Osteoblast (primary cell): ENCODE measurements around the gene KCTD16. TPM values are rescaled to one million over a fixed set of nuclear protein-coding genes. Genes with fewer than 3 reads are reported as not detected.

Experiments
- DNase-seq: peaks from one replicate; pipeline ENCODE4 v3.0.0; 2011; ENCODE audit warnings: low spot score, mixed read lengths; ENCODE audit not compliant: insufficient read length; ENCODE audit errors: missing footprints
- H2AFZ ChIP-seq: 2 replicates; pipeline ENCODE4 v1.6.0; 2011; ENCODE audit warnings: mild to moderate bottlenecking, low read length
- H3K27ac ChIP-seq: 2 replicates; pipeline ENCODE4 v1.5.1; 2011; ENCODE audit warnings: mild to moderate bottlenecking, low read depth, low read length, moderate library complexity
- H3K27me3 ChIP-seq: 2 replicates; pipeline ENCODE4 v1.6.0; 2012; ENCODE audit warnings: mild to moderate bottlenecking, control low read depth, inconsistent platforms, low read length, moderate library complexity; ENCODE audit not compliant: insufficient read depth
- H3K36me3 ChIP-seq: 2 replicates; pipeline ENCODE4 v1.5.1; 2011; ENCODE audit warnings: mild to moderate bottlenecking, low read length, control low read depth, moderate library complexity; ENCODE audit not compliant: insufficient read depth
- H3K4me1 ChIP-seq: 2 replicates; pipeline ENCODE4 v1.5.1; 2011; ENCODE audit warnings: mild to moderate bottlenecking, low read length, control low read depth, moderate library complexity; ENCODE audit not compliant: insufficient read depth
- H3K4me2 ChIP-seq: 2 replicates; pipeline ENCODE4 v1.6.0; 2011; ENCODE audit warnings: mild to moderate bottlenecking, low read length; ENCODE audit not compliant: insufficient read depth
- H3K4me3 ChIP-seq: fragments of 200-600 bp; sonication (generic); 3 replicates; pipeline ENCODE4 v1.5.1; 2012; ENCODE audit warnings: mild to moderate bottlenecking, low read length, inconsistent platforms; ENCODE audit not compliant: insufficient read depth
- H3K79me2 ChIP-seq: 2 replicates; pipeline ENCODE4 v1.6.0; 2012; ENCODE audit warnings: mild to moderate bottlenecking, low read length, control low read depth, inconsistent platforms; ENCODE audit not compliant: insufficient read depth
- H3K9me3 ChIP-seq: 2 replicates; pipeline ENCODE4 v1.5.1; 2011; ENCODE audit warnings: low read depth, low read length, control low read depth
- H4K20me1 ChIP-seq: 2 replicates; pipeline ENCODE4 v1.6.0; 2012; ENCODE audit warnings: mild to moderate bottlenecking, low read length, control low read depth; ENCODE audit not compliant: insufficient read depth
- total RNA-seq: library from RNA; depleted of rRNA; stranded (reverse); fragments of >200 nt; gene quantifications from 2 replicates; pipeline ENCODE4 v1.2.3, GENCODE V29; 2012
- TF ChIP-seq, protein P1 (sequence below): IDR thresholded peaks from 2 replicates; pipeline ENCODE4 v1.5.1; 2011; ENCODE audit warnings: mild to moderate bottlenecking, low read depth, low read length, moderate library complexity; ENCODE audit errors: extremely low read depth

KCTD16 gene
- total RNA-seq, 1 donor, result 3.6 TPM

- Histone ChIP-seq H3K27ac (peak overlapping the region; percentile 31), H3K9me3 (no peaks in the 10 kb centered on the region), H3K4me3 (no peak overlapping the region), H3K36me3 (no peaks in the 10 kb centered on the region), H4K20me1 (no peaks in the 10 kb centered on the region), H3K27me3 (no peaks in the 10 kb centered on the region), H3K4me1 (peaks cover 18% of the 10 kb centered on the region), H3K79me2 (no peaks in the 10 kb centered on the region), H3K4me2 (peak overlapping the region; percentile 49), H2AFZ (peak overlapping the region; percentile 71)
- peak; percentile 39 for DNase-seq
- TF ChIP-seq, protein P1, sequence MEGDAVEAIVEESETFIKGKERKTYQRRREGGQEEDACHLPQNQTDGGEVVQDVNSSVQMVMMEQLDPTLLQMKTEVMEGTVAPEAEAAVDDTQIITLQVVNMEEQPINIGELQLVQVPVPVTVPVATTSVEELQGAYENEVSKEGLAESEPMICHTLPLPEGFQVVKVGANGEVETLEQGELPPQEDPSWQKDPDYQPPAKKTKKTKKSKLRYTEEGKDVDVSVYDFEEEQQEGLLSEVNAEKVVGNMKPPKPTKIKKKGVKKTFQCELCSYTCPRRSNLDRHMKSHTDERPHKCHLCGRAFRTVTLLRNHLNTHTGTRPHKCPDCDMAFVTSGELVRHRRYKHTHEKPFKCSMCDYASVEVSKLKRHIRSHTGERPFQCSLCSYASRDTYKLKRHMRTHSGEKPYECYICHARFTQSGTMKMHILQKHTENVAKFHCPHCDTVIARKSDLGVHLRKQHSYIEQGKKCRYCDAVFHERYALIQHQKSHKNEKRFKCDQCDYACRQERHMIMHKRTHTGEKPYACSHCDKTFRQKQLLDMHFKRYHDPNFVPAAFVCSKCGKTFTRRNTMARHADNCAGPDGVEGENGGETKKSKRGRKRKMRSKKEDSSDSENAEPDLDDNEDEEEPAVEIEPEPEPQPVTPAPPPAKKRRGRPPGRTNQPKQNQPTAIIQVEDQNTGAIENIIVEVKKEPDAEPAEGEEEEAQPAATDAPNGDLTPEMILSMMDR, result peak; percentile 43
These were observed 31.1 kb upstream of the KCTD16 start for GRCh38 chr5:144139586-144139985.

GRCh38 chr5:144141585-144141984 is 29.1 kb upstream of the KCTD16 start:
- peaks cover 18% of the 10 kb centered on the region for H3K4me1 ChIP-seq
- TF ChIP-seq, protein P1, result no peak
- H4K20me1 ChIP-seq, result no peaks in the 10 kb centered on the region
- H3K36me3 ChIP-seq, result no peaks in the 10 kb centered on the region
- peak overlapping the region; percentile 52 for H2AFZ ChIP-seq
- H3K4me2 ChIP-seq, result no peak overlapping the region
- H3K27ac ChIP-seq, result no peak overlapping the region
- no peaks in the 10 kb centered on the region for H3K9me3 ChIP-seq
- H3K79me2 ChIP-seq, result no peaks in the 10 kb centered on the region
- no peaks in the 10 kb centered on the region for H3K27me3 ChIP-seq
- H3K4me3 ChIP-seq, result no peak overlapping the region
- no peak for DNase-seq

- no peak overlapping the region for H3K4me3 ChIP-seq
- H3K79me2 ChIP-seq, result no peaks in the 10 kb centered on the region
- H3K9me3 ChIP-seq, result no peaks in the 10 kb centered on the region
- no peak overlapping the region for H3K27ac ChIP-seq
- peak overlapping the region; percentile 52 for H2AFZ ChIP-seq
- H3K36me3 ChIP-seq, result no peaks in the 10 kb centered on the region
- no peaks in the 10 kb centered on the region for H3K27me3 ChIP-seq
- H3K4me1 ChIP-seq, result peaks cover 18% of the 10 kb centered on the region
- H3K4me2 ChIP-seq, result peak overlapping the region; percentile 10
- DNase-seq, result no peak
- TF ChIP-seq, protein P1, result peak; percentile 74
- no peaks in the 10 kb centered on the region for H4K20me1 ChIP-seq
These were observed 28.4 kb upstream of the KCTD16 start for GRCh38 chr5:144142139-144142823.

- Histone ChIP-seq H3K9me3 (no peaks in the 10 kb centered on the region), H3K27ac (no peak overlapping the region), H4K20me1 (no peaks in the 10 kb centered on the region), H3K4me2 (no peak overlapping the region), H3K4me3 (no peak overlapping the region), H2AFZ (peak overlapping the region; percentile 52), H3K4me1 (peaks cover 18% of the 10 kb centered on the region), H3K79me2 (no peaks in the 10 kb centered on the region), H3K36me3 (no peaks in the 10 kb centered on the region), H3K27me3 (no peaks in the 10 kb centered on the region)
- no peak for DNase-seq
- TF ChIP-seq, protein P1, result no peak
These were observed 27.9 kb upstream of the KCTD16 start for GRCh38 chr5:144142824-144143162.
